ENCODE results near the gene LMO3.
"Not testable (repeated sequence)": the region's sequence is repeated elsewhere in the genome, so short reads cannot be mapped to it uniquely, and the experiment has no call there.

LMO3 gene

DNA sequence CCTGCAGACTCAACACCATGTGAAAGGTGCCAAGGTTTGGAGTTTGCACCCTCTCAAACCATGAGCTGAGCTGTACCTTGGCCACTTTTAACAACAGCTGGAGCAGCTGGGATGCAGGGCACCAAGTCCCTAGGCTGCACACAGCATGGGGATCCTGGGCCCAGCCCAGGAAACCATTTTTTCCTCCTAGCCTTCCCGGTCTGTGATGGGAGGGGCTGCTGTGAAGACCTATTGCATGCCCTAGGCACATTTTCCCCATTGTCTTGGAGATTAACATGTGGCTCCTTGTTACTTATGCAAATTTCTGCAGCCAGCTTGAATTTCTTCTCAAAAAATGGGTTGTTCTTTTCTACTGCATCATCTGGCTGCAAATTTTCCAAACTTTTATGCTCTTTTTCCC is 68.3 kb downstream of the LMO3 start:
- DNase-seq: not testable (repeated sequence)

DNA sequence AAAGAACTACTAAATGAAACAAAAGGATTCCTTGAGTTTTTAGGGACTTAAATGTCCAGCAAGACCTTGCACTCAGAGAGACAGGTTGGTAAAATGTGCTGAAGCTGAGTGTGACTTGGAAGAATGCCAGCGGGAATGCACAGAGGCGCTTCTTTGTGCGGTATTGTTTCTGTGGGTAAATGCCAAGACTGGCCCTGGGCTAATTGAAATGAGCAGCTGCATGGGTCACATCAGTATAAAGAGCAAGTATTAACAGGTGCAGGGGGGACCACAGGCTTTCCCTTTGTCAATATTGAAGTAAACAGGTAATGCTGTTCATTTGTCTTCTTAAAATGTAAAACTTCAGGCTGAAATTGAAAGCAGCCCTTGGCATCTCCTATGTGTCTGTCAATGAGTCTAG is 74.3 kb downstream of the LMO3 start:
- peak; percentile 100 for DNase-seq

DNA sequence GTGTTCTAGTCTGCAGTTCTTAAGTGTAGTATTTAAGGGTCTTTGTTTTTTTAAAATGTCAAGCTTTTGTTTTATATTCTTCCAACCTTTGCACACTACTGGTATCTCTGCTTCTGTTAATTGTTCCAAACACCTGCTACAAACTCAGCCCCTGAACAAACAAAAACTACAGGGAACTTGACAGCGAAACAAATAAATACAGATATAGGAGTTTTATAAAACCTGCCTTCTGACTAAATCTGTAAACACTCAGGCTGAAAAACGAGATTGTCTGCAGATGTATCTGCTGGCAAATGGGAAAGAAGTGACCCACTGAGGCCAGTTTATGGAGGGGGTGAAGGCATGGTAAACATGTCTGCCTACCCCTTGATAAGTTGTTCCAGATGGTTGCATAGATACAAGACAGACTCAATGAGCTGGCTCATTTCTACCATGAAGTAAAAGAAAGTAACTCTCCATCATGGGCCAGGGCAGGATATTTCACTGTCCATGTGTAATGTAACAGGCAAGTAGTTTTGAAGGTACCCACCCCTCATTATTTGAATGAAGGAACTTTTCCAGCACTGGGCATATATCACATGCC is 75.6 kb downstream of the LMO3 start:
- DNase-seq: peak; percentile 91

DNA sequence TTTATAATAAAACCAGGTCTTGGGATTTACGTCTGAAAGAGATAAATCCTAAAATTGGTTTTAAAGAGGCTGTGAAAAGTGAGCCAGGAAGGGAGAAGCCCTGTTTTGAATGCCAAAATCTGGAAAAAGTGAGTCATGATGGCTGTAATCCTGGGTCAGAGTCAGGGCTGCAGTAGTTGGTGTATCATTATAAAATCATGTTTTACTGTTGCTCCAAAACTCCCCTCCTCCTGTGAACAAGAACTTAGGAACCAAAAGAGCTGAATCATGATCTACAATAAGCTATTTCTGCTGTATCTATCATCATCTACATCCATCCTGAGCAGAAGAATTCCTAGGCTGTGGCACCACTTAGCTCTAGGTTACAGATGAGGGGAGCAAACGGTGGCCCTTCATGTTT is 79.3 kb downstream of the LMO3 start:
- no peak for DNase-seq

DNA sequence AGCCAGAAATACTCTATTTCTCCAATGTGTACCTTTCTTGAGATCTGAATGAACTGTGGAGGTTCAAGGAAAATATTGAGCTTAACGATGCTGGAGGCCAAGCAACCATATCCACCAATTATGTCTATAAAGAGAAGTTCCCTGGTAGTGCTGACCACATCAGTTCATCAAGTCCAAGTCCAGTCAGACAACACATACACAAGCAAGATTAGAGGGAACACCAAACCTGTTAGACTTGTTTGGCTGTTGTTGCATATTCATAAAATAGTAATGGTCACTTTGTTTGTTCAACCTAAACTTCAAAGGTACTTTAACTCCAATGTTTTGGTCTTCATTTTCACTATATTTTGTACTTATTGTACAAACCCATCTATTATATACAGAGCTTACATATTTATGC is 81.6 kb downstream of the LMO3 start:
- DNase-seq: no peak

DNA sequence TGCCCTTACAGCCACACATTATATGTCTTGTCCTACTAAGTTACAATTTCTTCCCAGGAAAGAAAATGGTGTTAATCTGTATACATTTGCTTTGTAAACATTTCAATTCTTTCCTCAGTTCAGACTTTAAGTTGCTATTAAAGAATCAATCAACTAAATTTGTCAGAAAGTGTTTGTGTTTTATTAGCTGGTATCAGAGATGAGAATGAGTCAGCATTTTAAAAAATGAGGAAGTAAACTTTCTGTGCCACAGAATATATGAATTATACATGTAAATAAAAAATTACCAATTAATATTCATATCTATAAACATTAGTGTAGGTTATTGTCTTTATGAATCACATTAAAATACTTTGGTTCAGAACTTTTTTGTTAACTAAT is 82.0 kb downstream of the LMO3 start:
- DNase-seq: no peak

DNA sequence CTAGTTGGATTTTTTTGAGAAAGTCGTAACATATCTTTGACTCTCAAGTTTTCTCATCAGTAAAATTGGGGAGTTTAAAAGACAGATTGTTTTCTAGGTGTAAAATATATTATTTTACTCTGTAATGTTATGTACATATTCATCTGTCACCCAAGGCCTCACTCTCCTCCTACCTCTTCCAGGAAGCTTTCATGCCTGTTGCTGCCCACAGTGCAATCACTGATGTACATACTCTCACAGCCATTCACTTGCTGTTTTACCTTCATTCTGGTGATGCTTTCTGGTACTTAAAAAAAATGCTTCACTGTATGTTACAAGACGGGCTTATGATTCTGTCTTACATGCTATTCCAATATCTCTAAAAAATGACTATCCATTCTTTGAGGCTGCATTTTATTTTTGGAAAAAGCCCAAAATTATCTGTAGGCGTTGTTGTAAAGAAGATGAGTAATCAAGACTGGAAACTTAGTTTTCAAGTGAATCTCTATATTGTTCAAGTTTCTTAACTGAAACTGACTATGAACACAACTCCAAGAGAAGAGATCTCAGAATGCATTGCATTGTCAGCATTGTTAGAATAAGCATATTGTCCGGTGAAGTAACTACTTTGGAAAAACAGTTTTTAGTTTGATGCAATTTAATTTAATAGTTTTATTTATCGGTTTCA is 82.5 kb downstream of the LMO3 start:
- no peak for DNase-seq

DNA sequence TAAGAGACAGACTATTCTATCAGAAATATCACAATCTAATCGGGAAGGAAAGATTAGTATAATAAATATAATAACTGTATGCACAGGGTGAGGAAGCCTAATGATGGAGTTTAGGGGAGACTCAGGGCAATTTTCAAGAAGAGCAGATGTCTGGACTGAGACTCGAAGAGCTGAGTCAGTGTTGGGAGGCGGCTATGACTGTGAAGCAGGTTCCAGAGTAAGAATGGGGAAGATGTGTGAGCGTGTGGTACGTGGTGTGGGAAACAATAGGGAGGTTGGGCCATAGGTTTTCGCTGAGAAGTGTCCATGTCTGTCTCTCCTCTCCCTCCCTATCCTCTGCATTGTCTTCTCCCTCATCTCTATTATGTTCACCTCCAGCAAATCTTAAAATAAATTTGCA is 85.6 kb downstream of the LMO3 start:
- DNase-seq: no peak

DNA sequence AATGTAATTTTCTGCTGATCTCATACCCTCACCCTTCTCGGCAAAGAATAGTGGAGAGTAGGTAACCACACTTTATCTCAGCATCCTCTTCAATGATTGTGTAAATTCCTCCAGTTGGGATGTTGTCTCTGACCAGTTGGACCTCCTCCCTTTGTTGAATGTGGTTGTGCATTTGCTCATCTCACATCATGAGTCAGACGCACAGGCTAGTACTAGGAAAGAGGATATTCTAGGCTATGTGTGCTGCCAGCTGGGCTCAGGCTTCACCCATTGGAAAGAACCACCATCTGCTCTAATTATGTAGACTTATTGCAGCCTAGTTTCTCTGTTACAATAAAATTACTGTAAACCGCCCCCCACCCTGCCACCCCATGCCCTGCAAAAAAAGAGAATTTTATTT is 90.3 kb downstream of the LMO3 start:
- DNase-seq: no peak

DNA sequence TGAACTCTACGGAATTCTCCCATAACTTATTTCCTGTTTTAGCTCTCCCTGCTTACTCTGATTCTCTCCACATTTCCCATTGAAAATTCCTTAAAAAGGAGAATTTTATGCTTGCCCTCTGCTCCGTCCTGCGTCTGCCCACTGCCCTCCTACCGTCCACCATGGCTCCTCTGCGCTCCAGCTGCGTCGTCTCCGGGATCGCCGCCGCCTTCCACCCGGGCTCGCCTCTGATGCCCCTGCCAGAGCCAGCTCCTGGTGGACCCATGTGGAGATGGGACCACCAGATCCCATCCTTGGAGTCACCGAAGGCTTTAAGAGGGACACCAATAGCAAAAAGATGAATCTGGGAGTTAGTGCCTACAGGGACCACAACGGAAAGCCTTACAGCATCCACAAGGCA is 92.7 kb downstream of the LMO3 start:
- DNase-seq: no peak

DNA sequence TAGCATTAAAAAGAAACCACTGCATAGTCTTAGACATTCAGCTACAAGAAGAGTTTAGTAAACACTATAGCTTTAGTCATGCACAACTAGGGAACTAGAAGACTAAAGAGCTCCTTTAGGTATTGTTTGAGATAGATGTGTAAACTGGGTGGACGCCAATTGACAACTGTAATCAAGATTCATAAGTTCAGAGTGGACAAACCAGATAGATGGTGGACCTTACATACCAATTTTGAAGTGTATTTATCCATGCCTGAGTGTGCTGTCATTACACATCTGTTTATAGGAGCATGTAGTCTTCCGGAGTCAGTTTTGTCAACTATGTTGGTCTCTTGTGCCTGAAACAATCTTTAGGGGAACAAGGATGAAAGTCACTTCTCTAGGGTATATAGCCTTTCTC is 96.6 kb downstream of the LMO3 start:
- DNase-seq: no peak

DNA sequence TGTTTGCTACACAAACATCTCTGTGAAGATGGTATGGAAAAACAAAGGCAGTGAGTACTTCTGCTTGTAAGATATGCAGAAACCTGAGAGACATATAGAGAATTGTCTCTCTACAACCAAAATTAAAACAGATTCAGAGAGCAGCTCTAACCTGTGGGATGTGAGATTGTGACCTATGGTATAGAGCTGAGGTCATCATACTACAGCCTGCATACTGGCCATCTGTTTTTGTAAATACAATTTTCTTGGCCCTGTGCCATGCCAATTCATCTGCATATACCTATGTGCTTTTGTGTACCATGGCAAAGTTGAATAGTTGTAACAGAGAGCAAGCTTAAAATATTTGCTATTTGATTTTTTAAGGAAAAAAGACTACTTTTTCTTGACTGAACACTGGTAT is 99.6 kb downstream of the LMO3 start:
- DNase-seq: peak; percentile 8

DNA sequence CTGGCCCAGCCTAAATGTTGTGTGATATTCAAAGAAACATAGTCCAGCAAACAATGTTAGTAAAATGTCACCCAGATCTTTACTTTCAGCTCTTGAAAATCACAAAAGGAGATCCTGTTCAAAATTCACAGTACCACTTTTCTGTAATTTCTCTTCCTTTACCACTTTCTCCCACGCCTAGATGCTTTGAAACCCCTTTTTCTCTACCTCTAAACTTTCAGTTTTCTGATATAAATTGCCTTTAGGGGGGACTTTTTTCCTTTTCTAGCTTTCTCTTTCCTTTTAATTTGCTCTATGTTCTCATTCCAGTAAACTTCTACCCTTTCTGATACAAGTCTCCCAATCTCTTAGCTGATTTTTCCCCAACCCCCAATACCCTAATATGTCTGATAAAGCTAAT is 101.8 kb downstream of the LMO3 start:
- no peak for DNase-seq

DNA sequence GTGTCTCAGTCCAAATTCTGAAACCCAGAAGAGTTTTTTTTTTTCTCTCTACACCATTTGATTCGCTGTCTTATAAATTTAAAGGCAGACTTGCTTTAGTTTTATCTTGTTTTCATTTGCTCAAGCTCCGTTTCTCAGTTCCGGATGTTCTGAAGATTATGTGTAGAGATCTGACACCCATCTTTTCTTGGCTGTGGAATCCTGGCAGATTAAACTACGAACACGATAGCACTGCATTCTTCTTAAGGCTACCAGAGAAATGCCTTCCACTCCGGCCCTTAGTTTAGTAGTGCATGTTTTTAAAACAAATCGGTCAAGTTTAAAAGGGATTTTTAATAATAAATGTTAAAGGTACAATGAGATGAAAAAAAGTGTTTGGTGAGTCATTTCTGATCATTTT is 106.4 kb downstream of the LMO3 start:
- no peak for DNase-seq
